Glomerular endothelial cell (primary cell): ENCODE results near the gene SLC39A9. TPM values are rescaled to one million over a fixed set of nuclear protein-coding genes. Genes with fewer than 3 reads are reported as not detected.
"Not testable (repeated sequence)": the region's sequence is repeated elsewhere in the genome, so short reads cannot be mapped to it uniquely, and the experiment has no call there.

Source experiments
- DNase-seq: peaks from one replicate; pipeline ENCODE4 v3.0.0-alpha.2; 2011; ENCODE audit warnings: low read depth, low spot score; ENCODE audit errors: extremely low read depth
- total RNA-seq: library from RNA; depleted of rRNA; stranded (reverse); fragments of >200 nt; gene quantifications from 2 replicates; pipeline ENCODE4 v1.2.3, GENCODE V29; 2015

Gene SLC39A9
- total RNA-seq, 1 donor from 2014 or later = 66.7 TPM

DNA sequence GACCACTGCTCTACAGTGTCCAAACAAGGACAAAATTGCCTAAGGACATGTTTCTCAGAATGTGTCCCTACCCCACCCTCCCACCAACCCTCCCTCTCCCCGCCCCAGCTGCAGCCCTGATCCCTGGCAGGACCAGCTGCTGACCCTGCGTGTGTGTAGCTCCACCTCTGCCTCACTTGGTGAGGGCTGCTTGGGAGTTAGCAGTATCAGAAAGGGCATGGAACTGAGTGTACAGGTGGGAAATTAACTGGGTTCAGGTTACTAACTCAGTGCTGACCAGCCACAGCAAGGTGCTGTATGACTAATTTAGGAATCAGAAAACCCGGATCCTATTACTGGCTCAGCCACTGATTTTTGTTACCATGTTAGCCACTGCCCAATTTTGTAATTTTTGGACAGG is 74.8 kb downstream of the SLC39A9 start:
- DNase-seq = no peak

DNA sequence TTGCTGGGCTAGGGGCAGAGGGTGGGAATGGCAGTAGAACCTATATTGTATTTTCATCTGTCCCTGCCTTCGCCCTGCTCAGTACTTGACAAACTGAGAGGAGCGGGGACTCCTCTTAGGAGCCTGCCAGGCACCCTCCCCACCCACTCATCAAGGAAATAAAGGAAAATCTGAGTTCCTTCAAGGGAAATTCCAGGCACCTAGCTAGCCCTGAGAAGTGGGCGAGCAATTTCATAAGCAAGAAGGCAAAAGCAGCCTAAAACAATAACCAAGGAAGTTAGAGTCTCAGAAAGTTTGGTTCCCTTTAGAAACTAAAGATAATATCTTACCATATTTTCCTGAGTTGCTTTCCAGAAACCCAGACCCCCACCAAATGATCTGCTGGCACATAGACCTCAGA is 75.5 kb downstream of the SLC39A9 start:
- DNase-seq = no peak

DNA sequence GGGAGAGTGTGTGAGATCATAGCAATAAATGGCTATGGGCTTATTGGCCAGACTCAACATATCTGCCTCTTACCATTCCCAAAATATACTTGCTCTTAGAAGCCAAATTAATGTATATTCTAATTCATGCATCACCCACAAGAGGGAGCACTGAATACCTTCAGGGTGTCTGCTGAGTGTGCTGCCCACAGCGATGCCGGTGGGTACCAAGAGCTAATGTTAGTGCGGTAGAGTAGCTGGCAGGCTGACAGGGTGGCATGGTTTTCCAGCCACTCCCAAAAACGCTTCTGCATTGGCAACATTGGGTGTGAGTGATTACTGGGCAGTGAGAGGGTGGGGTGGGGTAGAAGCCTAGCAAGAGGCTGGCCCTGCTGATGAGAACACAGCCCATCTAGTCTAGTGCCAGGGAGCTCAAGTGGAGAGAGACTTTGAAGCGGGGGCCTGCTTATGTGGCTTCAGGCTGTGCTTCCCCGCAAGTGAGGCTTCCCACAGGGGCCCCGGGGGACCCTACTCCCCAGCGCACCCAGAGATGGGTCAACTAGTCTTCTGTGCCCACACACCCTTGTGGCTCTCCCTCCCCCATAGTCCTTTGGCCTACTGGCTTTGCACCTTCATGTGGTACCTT is 76.8 kb downstream of the SLC39A9 start:
- no peak for DNase-seq

DNA sequence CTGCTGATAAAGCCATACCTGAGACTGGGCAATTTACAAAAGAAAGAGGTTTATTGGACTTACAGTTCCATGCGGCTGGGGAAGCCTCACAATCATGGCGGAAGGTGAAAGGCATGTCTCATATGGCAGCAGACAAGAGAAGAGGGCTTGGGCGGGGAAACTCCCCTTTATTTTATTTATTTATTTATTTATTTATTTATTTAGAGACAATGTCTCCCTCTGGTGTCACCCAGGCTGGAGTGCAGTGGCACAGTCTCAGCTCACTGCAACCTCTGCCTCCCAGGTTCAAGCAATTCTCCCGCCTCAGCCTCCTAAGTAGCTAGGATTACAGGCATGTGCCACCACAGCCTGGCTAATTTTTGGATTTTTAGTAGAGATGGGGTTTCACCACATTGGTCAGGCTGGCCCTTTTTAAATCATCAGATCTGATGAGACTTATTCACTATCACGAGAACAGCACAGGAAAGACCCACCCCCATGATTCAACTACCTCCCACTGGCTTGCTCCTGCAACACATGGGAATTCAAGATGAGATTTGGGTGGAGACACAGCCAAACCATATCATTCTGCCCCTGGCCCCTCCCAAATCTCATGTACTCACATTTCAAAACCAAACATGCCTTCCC is 78.4 kb downstream of the SLC39A9 start:
- not testable (repeated sequence) for DNase-seq

DNA sequence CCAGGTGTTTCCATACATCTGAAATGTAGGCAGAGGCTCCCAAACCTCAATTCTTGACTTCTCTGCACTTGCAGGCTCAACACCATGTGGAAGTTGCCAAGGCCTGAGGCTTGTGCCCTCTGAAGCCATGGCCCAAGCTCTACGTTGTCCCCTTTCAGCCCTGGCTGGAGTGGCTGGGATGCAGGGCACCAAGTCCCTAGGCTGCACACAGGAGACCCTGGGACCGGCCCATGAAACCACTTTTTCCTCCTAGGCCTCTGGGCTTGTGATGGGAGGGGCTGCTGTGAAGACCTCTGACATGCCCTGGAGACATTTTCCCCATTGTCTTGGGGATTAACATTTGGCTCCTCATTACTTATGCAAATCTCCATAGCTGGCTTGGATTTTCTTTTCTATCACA is 79.6 kb downstream of the SLC39A9 start:
- DNase-seq = not testable (repeated sequence)

DNA sequence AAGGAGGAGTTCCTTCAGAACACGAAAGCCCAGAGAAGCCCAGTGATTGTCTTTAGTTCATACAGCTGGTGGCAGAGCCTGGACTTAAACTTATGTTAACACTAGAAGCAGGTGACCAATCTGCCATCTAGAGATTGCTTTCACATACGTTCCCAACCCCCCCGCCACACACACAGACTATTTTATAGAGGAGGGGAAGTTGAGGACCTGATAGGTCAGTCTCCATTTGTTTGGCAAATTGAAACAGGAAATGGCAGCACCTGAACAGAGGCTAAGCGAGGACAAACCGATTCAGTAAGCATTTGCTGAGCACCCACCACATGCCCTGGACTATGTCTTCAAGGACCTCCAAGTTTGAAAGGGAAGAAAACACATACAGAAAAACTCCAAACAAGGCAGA is 81.2 kb downstream of the SLC39A9 start:
- no peak for DNase-seq

DNA sequence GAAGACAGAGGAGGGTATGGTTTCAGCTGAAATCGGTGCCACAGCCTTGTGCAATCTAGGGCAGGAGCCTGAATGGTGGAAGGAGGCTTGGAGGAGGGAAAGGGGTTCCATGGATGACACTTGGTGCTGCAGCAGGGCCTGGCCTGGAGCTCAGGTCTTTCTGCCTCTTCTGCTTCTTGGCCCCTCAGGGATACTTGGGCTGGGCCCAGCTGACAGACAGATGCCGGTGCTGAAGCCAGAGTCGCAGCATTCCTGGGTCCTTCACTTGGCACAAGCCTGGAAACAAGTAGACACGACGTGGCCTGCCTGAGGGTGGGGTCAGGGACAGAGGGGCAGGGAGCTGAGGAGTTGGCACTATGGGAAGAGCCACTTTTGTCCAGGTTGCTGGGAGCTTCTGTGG is 81.6 kb downstream of the SLC39A9 start:
- no peak for DNase-seq

DNA sequence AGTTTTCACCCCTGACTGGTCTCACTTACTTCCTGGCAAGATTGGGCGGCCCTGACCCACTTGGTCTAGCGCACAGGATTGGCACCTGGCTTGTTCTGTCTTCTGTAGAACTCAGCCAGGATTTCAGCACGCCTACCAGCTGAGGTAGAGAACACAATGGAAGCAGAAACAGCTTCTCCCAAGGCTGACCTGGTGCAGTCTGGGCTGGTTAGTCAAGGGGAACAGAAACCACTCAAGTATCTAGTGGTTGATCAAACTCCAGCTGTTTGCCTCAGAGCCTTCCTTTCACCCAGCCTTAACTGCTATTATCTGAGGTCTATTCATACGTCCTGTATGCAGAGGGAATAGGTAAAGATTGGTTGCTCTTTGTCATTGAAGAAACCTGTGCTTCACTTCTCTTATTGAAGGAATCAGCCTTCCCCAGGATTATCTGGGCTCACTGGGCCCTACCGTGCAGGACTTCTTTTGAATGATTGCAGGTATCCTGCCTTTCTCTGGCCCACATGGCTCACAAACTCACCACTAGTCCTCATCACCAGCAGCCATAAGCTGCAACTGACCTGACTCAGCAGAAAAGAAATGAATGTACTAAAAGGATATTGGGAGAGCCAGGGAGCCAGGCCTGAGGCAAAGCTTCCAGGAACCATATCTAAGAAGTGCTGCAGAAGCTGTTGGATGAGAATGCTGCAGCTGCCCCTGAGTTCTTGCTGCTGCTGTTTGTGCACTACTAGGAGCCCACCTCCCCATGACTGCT is 83.5 kb downstream of the SLC39A9 start:
- no peak for DNase-seq

DNA sequence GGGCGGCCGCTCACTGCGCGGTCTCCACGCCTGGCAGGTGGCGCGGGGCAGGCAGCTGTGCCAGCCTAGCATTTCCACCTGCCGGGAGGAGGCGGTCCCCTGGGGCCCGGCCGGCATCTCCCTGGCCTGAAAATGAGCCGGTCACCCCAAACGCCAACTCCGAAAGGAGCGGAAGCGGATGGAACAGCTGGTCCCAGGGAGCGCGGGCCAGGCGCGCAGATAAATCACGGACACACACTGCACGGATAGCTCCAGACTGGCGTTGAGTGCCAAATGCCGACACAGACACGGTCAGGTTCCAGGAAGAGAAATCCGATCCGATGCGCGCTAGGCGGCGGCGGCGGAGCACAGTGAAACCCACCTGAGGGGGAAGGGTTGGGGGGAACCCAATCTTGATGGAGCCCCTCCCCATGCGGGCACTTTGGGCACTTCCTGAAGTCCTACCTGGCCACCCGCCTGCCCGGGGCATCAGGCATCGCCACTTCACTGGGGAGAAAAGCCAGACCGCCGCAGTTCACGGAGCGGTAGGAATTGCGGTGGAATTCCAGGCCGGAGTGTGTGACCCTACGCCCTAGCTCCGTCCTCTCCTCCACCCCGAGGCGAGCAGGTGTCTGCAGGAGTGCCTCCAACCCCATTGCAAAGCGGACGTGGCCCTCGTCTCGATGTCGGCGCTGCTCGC is 85.4 kb downstream of the SLC39A9 start:
- no peak for DNase-seq

DNA sequence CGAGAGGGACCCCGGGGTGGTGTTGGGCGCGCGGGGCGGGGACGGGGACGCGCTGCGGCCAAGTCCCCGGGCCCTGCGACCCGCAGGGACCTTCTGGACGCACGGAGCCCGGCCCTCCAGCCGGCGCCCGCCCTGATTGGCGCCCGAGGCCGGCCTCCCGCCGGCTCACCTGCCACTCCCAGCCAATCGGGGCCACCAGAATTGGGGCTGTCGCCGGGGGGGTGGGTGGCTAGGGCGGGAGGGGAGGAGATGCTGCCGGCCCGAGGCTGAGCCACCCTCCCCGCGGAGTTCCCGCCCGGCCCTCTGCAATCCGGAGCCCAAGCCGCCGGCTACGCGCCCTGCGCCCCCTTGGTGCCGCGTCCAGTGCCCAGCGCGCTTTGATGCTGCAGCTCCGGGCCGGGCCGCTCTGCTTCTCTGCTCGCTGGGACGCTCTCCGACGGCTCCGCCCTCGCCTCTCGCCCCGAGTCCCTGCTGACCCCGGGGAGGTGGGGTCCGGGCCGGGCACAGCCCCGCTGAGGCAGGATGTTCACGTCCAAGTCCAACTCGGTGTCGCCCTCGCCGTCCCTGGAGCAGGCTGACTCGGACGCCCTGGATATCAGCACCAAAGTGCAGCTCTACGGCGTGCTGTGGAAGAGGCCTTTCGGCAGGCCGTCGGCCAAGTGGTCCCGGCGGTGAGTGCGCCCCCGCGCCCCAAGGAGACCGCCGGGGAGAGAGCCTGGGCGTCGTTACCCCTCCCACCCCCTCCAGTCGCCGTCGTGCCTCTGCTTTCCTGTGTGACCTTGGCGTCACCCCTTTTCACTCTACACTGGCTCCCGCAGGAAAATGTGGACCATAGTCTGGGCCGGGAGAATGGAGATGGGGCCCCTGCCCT is 86.2 kb downstream of the SLC39A9 start, which contains the start of gene PLEKHD1:
TSS of gene PLEKHD1 (plus strand) at position 285 of the 871 bp plus-strand sequence. CDS start at position 523, 238 bp downstream.
- no peak for DNase-seq

DNA sequence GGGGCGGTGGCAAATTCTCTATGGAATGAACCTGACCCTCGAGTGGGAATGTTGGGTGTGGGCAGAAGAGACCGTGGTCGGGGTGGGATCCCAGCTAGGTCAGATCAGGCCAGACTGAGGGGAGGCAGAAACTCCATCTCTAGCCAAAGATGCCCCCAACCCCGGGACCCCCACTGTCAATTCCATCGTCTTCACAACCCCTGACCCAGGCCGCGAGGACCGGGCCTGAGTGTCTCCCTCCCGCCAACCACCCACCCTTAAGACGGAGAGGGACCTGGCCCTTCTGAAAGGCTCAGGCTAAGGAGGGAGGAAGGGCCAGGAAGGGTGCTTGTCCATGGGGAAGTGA is 86.8 kb downstream of the SLC39A9 start:
- no peak for DNase-seq

DNA sequence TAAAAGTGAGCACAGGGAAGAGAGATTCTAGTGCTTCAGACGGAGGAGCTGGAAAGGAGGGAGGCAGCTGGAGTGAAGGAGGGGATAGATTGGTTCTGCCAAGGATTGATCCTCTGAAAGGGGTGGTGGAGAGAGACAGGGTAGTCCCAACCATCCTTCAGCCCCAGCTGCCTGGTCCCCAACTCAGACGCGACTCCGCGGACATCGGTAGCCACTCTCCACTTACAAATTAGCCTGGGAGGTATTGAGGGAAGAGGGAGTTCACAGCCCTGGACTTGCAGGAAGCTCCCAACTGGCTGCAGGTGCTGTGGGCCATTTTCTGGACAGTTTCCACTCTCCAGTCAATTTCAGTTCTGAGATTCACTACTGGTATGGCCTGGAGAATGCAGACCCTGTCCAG is 87.2 kb downstream of the SLC39A9 start:
- DNase-seq = no peak

DNA sequence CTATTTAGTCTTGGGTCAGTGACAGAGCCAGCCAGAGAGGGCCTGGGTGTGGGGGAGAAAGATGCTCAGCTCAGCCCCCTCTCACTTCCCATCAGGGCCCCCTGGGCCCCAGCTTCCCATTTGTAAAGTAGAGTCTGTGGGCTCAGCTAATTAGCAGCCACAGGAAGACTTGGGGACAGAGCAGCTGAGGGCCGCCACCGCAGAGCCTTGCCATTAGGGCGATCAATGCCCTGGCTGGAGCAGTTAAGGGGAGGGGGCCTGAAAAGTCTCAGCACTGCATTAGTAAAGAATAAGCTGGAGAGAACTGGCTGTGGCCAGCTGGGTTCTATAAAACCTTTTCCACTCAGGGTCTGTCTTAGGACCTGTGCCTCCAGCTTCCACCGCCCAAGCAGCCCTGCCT is 88.7 kb downstream of the SLC39A9 start:
- no peak for DNase-seq

DNA sequence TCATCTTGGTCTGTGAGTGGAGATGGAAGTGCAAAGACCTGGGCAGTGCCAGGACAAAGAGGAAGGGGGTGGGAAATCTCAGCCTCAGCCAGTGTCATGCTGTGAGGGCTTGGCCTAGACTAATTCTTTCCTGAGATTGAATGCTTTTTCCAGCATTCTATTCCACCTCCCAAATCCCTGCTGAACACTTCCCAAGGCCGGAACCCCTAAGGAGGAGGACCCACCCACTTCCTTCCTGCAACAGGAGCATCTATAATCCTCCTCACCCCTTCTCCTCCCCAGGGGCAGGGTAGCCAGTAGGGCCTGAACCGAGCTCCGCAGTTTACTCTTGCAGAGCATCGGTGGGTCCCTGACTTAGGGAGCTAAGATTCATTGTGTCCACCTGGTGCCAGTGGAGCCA is 89.3 kb downstream of the SLC39A9 start:
- DNase-seq = no peak

DNA sequence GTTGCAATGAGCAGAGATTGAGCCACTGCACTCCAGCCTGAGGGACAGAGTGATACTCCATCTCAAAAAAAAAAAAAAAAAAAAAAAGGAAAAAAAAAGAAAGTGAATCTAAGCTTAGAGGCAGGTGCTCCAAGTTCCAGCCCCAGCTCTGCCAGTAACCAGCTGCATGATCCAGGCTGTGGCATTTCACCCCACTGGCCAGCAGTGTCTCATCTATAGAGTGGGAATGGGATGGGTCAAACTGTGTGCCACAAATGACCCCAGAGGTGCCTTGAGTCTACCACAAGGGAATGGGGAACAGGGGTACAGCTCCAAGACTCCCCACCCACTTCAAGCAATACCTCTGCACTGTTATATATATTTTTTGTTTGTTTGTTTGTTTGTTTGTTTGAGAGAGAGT is 91.0 kb downstream of the SLC39A9 start:
- no peak for DNase-seq

DNA sequence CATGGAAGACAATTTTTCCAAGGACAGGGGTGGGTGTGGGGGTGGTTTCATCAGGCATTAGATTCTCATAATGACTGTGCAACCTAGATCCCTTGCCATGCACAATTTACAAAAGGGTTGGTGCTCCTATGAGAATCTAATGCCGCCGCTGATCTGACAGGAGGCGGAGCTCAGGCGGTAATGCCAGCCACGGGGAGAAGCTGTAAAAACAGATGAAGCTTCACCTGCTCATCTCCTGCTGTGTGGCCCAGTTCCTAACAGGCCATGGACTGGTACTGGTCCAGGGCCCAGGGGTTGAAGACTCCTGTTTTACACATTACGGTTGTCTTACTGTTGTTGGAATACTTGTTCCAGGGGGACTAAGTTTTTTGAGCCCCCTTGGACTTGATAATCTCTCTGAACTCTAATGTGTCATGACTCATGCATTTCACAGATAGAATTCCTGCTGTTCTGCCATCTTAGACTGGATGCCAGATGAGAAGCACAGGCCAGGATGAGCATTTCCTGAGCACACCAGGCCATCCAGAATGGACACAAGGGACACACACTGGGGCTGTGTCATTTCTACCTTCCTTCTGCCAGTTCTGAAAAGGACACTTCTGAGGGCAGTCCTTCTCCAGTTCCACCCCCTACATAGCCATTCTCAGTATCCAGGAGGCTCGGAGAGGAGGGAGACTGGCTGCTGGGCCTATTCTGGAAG is 91.9 kb downstream of the SLC39A9 start:
- DNase-seq = no peak

DNA sequence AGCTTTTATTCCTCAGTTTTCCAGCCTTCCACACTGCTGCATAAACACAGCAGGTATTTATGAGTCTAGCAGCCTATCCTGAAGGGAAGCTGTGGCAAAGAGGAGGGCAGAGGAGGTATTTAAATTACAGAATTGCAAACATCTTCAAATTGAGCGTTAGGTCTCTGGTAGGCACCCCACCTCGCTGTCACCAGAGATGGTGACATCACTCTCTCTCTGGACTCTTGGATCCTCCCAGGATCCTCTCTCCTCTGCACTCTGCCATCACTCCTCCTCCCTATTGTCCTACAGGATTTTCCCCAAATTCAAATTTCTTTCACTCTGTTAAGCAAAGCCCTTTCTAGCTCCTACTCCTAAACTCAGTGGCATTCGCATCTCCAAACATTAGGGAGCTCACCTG is 92.7 kb downstream of the SLC39A9 start:
- DNase-seq = no peak

DNA sequence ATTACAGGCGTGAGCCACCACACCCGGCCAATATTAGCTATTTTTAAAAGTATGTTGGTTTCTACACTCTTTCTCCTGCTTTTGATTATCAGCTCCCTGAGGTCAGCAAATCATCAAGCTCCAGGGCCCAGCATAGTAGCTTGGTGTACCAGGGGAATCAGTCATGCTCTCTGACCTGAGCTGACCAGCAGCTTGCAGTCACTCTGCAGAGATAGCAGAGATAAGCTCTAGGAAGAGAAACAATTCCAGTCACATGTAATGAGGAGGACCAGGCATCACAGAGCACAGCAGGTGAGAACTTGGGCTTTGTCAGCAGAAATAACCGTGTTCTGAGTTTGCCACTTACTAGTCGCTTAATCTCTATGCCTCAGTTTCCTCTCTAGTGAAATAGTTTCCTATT is 94.5 kb downstream of the SLC39A9 start:
- DNase-seq = no peak

DNA sequence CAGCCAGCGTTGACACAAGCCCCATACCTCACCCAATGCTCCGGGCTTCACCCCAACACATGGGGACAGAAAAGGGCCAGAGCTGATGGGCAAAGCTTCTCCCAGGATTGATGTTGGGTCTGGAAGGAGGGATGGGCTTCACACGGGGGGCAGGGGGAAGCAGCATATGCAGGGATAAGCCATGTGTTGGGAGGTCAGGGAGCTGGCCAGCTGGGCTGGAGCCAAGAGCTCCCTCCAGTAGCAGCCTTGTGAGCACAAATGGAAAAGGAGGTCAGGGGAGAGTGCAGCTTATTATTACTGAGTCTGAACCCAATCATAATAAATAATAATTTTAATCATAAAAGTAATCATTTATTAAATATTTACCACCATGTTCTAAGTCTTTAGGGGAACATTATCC is 95.3 kb downstream of the SLC39A9 start:
- no peak for DNase-seq

DNA sequence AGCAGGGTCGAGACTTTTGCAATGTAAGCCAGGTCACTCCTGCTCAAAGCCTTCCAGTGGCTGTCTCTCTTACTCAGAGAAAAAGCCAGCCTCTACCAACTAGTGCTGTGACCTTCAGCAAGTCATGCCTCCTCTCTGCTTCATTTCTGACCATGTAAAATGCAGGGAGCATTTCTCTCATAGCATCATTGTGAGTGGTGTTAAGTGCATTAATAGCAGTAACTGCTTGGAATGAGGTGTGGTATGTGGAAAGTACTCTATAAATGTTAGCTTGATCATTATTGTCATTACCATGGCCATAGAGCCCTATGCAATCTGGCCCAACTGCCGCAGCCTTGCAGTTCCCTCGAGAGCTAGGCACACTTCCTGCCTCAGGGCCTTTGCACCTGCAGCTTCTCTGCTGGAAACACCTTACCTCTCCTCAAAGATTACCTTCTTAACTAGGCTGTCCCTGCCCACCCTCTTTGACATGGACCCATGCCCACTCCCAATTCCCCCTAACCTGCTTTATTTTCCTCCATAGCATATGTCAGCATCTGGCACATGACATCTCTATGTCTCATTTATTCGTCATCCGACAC is 96.9 kb downstream of the SLC39A9 start:
- no peak for DNase-seq
